Subcutaneous preadipocyte (primary cell): ENCODE results near the gene ACTL10. TPM values are rescaled to one million over a fixed set of nuclear protein-coding genes. Genes with fewer than 3 reads are reported as not detected.

Experiments
- total RNA-seq: library from RNA; depleted of rRNA; stranded (reverse); fragments of >200 nt; gene quantifications from 2 replicates; pipeline ENCODE4 v1.2.3, GENCODE V29; 2012

Gene ACTL10
- 1.5 and 3.9 TPM in 2 replicates for total RNA-seq

DNA sequence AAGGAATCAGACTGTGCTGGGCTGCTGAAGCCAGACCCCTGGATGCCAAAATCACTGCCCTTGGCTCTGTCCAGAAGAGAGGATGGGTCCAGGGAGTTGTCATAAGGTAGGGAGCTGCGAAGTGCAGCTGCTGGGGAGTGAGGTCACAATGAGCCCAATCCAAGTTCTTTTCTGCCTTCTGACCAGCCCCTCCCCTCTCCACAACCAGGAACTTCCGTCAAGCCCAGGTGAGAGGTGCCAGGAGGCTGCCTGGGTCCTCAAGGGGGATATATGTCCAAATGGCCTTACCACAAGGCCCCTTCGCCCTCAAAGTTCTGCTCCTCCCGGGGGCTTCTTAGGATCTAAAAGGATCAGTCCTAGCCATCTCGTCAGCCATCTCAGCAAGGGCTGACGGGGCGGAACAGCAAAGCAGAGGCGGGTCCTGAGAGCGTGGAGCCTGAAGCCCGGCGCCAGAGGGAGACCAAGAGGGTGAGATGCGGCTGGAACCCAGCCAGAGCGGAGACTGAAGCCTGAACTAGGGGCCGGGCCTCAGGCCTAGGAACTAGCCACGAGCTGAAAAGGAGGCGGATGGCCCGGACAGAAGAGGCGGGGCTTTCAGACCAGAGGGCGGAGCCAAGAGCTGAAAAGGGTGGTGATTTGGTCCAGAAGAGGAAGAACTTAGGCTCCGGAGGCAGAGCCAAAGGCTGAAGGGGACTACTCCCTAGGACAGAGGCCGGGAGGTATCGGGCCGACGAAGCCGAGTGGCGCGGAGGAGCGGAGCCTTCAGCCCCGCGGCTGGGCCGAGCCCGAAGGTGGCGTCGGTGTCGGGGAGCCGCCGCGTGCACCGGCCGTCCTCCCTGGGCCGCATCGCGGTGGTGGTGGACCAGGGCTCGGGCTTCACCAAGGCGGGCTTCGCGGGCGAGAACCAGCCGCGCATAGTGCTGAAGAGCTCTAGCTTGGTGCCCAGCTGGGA lies at the start of gene ACTL10:
Gene ACTL10 (plus strand): TSS at position 651 of the 952 bp plus-strand sequence. CDS start 555 bp downstream, outside the sequence.

DNA sequence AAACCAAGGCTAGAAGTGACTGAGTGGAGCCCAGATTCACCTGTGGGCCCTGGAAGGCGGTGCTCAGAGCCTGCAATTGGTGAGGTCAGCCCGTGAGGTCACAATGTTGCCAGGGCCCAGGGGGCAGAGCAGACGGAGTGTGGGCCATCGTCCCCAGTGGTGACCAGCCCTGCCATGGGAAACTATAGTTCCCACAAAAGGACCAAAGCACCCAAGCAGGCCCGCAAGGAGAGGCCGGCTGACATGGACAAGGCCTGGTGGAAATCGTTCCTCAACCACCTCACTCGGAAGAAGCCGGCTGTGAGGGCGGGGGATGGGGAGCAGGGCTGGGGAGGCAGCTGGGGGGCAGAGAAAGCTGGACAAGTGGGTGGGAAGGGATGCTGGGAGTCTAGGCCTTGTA lies 4.6 kb upstream of the ACTL10 start, which contains the start of gene C20orf144:
Gene C20orf144 (plus strand): TSS at position 156 of the 400 bp plus-strand sequence. CDS start 19 bp downstream, at position 175.

DNA sequence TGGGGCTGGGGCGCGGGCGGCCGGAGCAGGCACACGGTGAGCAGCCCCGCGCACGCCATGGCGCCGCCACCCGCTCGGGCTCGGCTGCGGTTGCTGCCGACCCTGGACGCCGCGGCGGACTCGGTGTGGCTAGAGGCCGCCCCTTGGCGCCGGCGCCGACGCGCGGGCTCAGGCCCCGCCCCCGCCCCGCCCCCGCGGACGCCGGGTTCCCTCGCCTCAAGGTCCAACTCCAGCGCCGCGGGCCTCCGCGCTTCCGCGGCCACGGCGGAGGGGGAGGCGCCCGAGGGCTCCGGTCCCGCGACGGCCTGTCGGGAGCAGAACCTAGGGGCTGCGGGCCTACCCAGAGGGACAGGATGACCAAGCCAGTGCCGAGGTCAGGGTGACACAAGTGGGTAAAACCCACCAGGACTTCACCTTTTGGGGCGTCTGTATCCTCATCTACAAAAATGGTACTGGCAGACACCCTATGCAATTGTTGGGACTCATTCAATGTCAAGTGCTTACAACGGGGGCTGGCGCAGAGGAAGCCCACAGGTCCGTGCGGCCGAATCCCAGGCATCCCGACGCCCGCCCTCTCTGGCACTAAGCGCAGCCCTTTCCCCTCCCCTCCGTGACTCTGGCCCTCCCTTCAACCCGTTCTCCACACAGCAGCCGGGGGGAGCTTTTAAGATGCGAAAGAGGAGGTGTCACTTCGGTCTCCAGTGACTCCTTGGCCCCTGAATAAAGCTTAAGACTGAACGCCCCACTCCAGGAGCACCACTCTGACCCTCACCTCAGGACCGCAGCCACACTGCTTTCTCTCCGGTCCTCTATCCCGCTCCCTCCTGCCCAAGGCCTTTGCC lies 7.8 kb downstream of the ACTL10 start, which contains the start of gene NECAB3:
Gene NECAB3 (minus strand): TSS at position 135 of the 842 bp plus-strand sequence. CDS start 76 bp downstream, at position 59.

DNA sequence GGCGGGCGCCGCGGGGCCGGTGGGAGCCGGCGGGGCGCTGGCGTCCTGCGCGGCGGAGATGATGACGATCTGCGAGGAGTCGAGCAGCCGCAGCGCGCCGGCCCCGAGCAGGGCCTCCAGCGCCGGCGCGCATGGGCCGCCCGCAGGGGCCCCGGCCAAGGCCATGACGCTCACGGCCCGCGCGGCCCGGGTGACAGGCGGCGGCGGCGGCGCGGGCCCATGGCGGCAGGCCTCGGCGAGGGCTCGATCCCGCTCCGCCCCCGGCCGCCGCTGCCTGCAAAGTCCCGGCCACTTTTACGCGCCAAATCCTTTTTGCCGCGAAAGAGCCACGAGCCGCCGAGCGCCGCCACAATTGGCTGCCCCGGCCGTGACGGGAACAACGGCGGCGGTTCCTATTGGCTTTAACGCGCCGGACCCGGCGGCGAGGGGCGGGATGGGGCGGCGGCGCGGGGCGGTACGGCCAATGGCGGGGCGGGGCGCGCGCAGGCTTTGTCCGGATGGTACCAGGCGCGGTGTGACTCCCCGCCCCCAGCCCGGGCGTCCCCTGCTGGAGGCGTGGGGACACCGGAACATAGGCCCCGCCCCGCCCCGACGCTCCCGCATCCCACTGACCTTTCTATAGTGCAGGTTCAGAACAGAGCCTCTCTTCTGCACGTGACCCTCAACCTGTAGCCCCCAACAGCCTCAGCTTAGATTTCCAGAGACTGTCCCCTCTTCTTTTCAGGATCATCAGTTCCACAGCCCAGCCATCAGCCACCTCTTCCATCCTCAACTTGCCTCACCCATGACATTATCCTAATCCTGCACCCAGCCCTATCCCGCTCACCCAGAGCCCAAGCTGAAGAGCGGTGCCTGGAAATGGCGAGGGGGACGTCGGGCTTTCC lies 19.6 kb downstream of the ACTL10 start, which contains the start of gene E2F1:
Gene E2F1 (minus strand): TSS at position 286 of the 884 bp plus-strand sequence. CDS start 121 bp downstream, at position 165.

Other genes with a start within 250 kb of the ACTL10 start
- gene SNTA1, start 223.2 kb upstream of the ACTL10 start, total RNA-seq: 20.5 and 23.9 TPM in 2 replicates
- gene CBFA2T2, start 176.8 kb upstream of the ACTL10 start, total RNA-seq: 4.4 and 4.9 TPM in 2 replicates
- gene C20orf144, start 4.6 kb upstream of the ACTL10 start, total RNA-seq: 0.20 TPM in 1 of 2 replicates, not detected in the other
- 21.7 and 23.3 TPM in 2 replicates for gene NECAB3, start 7.5 kb downstream of the ACTL10 start, total RNA-seq
- gene E2F1, start 19.4 kb downstream of the ACTL10 start, total RNA-seq: 5.5 and 11.1 TPM in 2 replicates
- 2.9 and 4.7 TPM in 2 replicates for gene PXMP4, start 53.4 kb downstream of the ACTL10 start, total RNA-seq
- gene ZNF341, start 65.1 kb downstream of the ACTL10 start, total RNA-seq: 1.8 TPM in 2 replicates
- 20.9 and 29.8 TPM in 2 replicates for gene CHMP4B, start 144.4 kb downstream of the ACTL10 start, total RNA-seq